ENCODE measurements around the gene IL16.

The IL16 gene

GRCh38 chr15:81284256-81285031, 87.8 kb downstream of the IL16 start:
- DNase-seq (ENCODE audit: low read depth): no peak
- H3K4me3 ChIP-seq (ENCODE audit: control insufficient read depth, low read depth, low read length): no peak overlapping the region
- TF ChIP-seq CTCF (IDR thresholded peaks at IDR 0.05; ENCODE audit: control insufficient read depth, insufficient read depth, low read depth, low read length, missing control alignments): no peak

GRCh38 chr15:81285461-81285860, 88.8 kb downstream of the IL16 start:
- no peak for DNase-seq (ENCODE audit: low read depth)
- TF ChIP-seq CTCF (IDR thresholded peaks at IDR 0.05; ENCODE audit: control insufficient read depth, insufficient read depth, low read depth, low read length, missing control alignments): no peak
- no peak overlapping the region for H3K4me3 ChIP-seq (ENCODE audit: control insufficient read depth, low read depth, low read length)

GRCh38 chr15:81286621-81287121, 90.0 kb downstream of the IL16 start:
- no peak for DNase-seq (ENCODE audit: low read depth)
- H3K4me3 ChIP-seq (ENCODE audit: control insufficient read depth, low read depth, low read length): no peak overlapping the region
- no peak for TF ChIP-seq CTCF (IDR thresholded peaks at IDR 0.05; ENCODE audit: control insufficient read depth, insufficient read depth, low read depth, low read length, missing control alignments)

- no peak for TF ChIP-seq CTCF (IDR thresholded peaks at IDR 0.05; ENCODE audit: control insufficient read depth, insufficient read depth, low read depth, low read length, missing control alignments)
- DNase-seq (ENCODE audit: low read depth): no peak
- H3K4me3 ChIP-seq (ENCODE audit: control insufficient read depth, low read depth, low read length): no peak overlapping the region
These were observed 91.4 kb downstream of the IL16 start for GRCh38 chr15:81288040-81288439.

- TF ChIP-seq CTCF (IDR thresholded peaks at IDR 0.05; ENCODE audit: control insufficient read depth, insufficient read depth, low read depth, low read length, missing control alignments): no peak
- H3K4me3 ChIP-seq (ENCODE audit: control insufficient read depth, low read depth, low read length): no peak overlapping the region
- no peak for DNase-seq (ENCODE audit: low read depth)
These were observed 91.9 kb downstream of the IL16 start for GRCh38 chr15:81288616-81289015.

GRCh38 chr15:81289910-81290309, 93.2 kb downstream of the IL16 start:
- H3K4me3 ChIP-seq (ENCODE audit: control insufficient read depth, low read depth, low read length): no peak overlapping the region
- TF ChIP-seq CTCF (IDR thresholded peaks at IDR 0.05; ENCODE audit: control insufficient read depth, insufficient read depth, low read depth, low read length, missing control alignments): no peak

More at GRCh38 chr15:81289910-81290309, 93.2 kb downstream of the IL16 start:
- DNase-seq (ENCODE audit: low read depth): no peak
